HG02759 (cell line): ENCODE results near the gene PTPRN2.
"Not testable (repeated sequence)": the region's sequence is repeated elsewhere in the genome, so short reads cannot be mapped to it uniquely, and the experiment has no call there.

ENCODE experiments used
- ATAC-seq: cut with Tn5 transposase; IDR thresholded peaks from one replicate; pipeline ENCODE4 v1.9.1; 2021; ENCODE audit warnings: mild to moderate bottlenecking, moderate library complexity; ENCODE audit not compliant: unreplicated experiment

Gene PTPRN2

GRCh38 chr7:158587162-158588084 is at the start of gene PTPRN2:
TSS of gene PTPRN2 (minus strand) at chr7:158587823.
- ATAC-seq: peak; percentile 90

GRCh38 chr7:158633055-158633956 is 45.7 kb upstream of the PTPRN2 start:
- ATAC-seq: peak; percentile 85

GRCh38 chr7:158631574-158632195 is 44.1 kb upstream of the PTPRN2 start:
- no peak for ATAC-seq

DNA sequence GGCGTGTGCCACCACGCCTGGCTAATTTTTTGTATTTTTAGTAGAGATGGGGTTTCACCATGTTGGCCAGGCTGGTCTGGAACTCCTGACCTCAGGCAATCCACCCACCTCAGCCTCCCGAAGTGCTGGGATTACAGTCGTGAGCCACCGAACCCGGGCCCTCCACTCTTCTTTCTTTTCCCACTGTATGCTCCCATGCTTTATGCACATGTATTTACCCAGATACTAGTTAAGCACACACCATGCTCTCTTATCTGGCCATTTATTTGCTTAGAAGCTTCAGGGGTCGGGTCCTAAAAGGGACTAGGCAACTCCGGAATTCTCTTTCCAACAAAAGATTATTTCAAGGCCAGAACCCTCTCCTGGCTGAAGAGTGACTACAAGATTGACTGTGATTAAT is 38.7 kb upstream of the PTPRN2 start:
- not testable (repeated sequence) for ATAC-seq

DNA sequence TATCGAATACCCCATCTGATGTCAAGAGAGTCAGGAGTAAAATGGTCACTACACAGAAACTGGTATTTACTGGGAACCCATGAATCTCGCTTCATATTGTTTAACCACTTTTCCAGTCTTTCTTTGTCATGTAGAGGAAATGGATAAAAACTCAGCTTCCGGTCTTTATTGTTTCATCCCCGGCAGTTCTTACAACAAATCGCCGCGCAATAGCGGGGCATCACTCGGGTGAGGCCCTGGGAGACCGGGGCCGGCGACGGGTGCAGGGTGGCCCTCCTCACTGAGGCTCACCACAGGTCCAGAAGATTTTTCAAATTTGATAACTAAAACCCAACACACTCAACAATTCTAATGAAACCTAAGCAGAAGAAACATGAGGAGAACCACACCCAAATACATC is 35.6 kb upstream of the PTPRN2 start:
- ATAC-seq: no peak

DNA sequence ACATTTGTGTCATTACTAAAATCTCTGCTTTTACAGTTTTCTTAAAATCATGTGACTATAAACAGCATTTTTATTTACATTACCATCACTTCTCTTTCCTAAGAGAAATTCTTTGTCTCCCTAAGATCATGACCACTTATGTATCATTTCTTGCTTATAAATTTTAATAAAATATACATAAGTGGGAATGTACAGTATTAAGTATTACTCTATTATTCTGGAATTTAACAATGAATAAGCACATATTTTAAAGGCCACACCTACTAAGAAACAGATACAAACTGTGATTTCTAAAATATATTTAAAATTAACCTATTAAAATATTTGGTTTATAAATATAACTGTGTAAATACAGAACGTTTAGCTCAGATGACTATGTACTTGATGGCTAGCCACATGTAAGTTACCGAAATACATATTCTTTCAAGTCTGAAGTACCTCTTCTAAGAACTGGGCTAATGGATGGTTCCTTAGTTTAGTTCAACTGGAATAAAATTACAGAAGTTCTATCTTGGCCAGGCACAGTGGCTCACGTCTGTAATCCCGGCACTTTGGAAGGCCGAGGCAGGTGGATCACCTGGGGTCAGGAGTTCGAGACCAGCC is 33.3 kb upstream of the PTPRN2 start:
- ATAC-seq: no peak

DNA sequence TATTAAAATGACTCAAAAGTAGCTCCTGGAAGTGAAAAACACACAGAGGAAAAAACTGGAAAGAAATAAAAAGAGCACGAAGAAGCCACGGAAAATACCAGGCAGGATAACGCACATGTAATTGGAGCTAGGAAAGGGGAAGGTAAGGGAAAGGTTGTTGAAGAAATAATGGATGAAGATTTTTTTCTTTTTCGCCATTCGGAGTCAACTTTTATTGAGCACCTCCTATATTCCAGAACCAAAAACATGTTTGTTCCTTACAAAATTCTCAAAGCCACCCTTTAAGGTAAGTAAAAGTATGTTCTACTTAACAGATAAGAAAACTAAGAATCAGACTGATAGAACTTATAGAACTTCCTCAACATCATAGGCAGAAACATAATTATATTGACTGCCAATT is 32.8 kb upstream of the PTPRN2 start:
- no peak for ATAC-seq

GRCh38 chr7:158618745-158619140 is 31.1 kb upstream of the PTPRN2 start:
- no peak for ATAC-seq

DNA sequence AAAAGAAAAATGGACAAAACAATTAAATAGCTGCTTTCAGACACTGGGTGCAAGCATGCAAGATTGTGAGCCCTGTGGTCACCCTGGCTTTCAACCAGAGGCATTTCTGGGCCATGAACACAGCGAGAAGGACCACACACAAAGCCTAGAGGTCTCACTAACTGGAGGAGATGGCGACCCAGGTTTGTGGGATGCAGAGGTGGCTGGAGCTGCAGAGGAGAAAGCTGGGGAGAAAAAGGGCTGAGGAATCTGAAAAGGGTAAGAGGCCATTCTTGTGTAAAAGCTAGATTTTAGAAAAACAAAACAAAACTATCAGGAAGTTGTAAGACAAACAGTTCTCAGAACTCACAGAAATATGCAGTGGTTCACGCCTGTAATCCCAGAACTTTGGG is 30.1 kb upstream of the PTPRN2 start:
- no peak for ATAC-seq

GRCh38 chr7:158616050-158616449 is 28.4 kb upstream of the PTPRN2 start:
- no peak for ATAC-seq

DNA sequence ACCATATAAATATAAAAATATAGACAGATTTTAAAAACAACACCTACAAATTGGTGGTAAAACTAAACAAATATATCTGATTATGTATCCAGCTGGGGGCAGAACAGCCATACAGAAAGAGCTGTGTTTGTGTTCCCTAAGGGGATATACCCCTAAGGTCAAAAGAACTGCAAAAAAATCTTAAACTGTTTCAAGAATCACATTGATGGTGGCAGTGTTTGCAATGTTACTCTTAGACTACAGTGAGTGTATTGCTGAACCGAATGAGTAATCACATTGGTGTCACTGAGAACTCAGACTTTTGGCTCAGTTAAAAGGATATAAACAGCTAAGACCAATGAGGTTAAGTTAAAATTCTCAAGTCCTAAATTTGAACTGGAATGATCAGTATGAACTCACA is 27.1 kb upstream of the PTPRN2 start:
- ATAC-seq: no peak

DNA sequence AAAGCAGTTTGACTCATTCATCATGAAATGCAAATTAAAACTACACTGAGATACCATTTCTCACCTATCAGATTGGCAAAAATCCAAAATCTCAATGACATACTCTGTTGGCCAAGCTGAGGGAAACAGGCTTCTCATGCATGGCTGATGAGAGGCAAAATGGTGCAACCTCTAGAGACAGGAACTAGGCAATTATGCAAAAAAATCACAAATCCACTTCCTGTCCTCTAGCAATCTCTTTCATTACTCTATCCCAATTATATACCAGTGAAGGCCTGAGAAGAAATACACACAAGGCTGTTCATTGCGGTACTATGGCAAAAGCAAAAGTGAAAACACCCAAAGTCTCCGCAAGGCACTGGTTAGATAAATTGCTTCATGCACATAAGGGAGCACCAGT is 25.9 kb upstream of the PTPRN2 start:
- peak; percentile 83 for ATAC-seq

DNA sequence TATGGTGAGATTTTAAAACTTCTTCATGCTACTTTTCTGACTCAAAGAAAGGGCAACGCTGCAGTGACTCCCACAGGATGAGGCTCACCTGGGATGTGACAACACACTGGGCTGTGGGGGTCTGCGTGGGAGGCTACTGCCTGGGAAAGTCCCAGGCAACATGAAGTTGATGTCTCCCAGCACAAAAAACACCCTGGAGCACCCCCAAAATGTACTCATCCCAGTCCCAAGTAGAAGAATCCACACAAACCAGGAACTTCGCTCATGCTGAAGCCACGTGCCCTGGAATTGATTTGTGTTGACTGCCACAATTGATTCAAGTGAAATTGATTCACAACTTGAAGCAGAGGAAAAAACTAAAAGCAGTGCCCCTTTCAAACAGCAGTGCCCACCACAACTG is 24.9 kb upstream of the PTPRN2 start:
- no peak for ATAC-seq

GRCh38 chr7:158611541-158611940 is 23.9 kb upstream of the PTPRN2 start:
- no peak for ATAC-seq

DNA sequence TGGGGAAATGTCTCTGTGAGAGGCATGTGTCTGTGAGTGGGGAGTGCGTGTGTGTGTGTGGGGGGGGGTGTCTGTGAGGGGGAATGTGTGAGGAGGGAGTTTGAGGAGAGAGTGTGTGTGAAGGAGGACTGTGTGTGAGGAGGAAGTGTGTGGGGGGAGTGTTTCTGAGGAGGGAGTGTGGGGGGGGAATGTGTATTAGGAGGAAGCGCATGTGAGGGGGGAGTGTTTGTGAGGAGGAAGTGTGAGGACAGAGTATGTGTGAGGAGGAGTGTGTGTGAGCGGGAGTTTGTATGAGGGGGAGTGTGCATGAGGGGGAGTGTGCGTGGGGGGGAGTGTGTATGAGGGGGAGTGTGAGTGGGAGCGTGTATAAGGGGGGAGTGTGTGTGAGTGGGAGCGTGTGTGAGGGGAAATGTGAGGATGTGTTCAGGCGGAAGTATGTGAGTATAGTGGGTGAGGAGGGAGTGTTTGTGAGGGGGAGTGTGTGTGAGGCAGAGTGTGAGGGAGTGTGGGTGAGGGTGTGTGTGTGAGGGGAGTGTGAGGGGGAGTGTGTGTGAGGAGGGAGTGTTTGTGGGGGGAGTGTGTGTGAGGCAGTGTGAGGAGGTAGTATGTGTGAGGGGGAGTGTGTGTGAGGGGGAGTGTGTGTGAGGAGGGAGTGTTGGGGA is 21.8 kb upstream of the PTPRN2 start:
- ATAC-seq: no peak

- ATAC-seq: no peak
Measured at GRCh38 chr7:158607563-158607962, 19.9 kb upstream of the PTPRN2 start.

DNA sequence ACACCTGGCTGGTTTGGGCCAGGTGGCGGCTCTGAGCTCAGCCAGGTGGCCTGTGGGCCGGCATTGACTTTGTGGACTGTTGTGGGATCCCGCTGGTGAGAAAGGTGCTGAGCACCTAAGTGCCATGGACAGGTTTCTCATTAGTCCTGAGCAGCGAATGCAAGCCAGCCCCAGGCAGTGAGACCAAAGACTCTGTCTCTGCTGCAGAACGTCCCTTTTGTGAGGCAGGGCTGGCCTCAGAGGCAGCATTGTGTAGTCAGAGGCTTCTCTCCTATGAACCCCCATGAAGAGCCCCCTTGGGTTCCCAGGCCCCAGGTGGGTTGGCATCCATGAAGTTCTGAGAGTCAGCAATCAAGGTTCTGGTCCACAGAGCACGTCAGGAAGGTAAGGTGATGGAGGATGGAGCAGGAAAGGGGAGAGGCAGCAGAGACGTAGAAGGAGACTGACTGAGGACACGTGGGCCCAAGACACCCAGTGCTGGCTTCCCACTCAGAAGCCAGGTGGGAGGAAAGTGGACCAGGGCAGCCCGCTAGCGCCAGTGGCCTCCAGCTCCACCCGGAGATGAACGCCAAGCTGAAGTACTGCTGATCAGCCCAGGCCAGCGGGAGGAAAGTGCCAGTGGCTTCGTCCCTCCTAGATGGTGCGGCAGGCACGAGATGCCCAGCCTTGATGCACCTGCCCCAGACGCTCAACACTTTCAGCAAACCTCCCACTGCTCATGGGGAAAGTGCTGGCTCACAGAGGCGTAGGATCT is 19.2 kb upstream of the PTPRN2 start:
- ATAC-seq: no peak

DNA sequence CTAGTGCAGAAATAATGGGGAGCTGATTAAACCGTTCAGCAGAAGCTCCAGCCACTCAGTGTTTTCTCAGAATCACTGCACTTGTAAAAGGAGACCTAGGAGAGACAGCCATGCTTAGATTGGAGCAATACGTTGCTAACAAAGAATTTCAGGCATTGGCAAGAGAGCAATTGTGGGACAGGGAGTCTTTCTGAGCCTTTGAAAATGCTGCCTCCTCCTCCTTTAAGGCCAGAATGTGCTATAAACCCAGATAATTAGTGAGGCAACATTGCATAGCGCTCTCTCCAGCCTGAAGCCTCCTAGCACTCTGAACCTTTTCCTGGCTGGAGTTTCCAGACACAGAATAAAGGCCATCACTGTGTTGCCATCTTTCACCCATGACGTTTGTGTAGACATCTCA is 18.5 kb upstream of the PTPRN2 start:
- no peak for ATAC-seq
